ENCODE results near the gene IRF1.

The IRF1 gene

GRCh38 chr5:132495667-132496190, 5.2 kb upstream of the IRF1 start:
- Histone ChIP-seq H3K27me3 (ENCODE audit: control insufficient read depth in 1 of 2, insufficient read depth in 1 of 2, low read length in 2 of 2) (no peaks in the 10 kb centered on the region), H3K4ac (ENCODE audit: low read depth in 1 of 2, low read length in 2 of 2) (peak overlapping the region; percentile 80 to 87), H3K4me1 (ENCODE audit: control insufficient read depth, insufficient read depth, low read depth, low read length) (peaks cover 54% of the 10 kb centered on the region), H2BK15ac (ENCODE audit: low read depth, poor library complexity, severe bottlenecking) (peak overlapping the region; percentile 97), H3K9me3 (ENCODE audit: control insufficient read depth, low read length) (no peaks in the 10 kb centered on the region), H2BK120ac (ENCODE audit: low read depth, low read length) (peak overlapping the region; percentile 100), H3K79me1 (replicated peaks; ENCODE audit: low read length, poor library complexity, severe bottlenecking) (peaks cover 13% of the 10 kb centered on the region), H3K18ac (ENCODE audit: low read depth in 1 of 2, low read length in 2 of 2) (peak overlapping the region; percentile 94 to 100), H2BK5ac (ENCODE audit: low read depth, low read length, poor library complexity, severe bottlenecking) (peak overlapping the region; percentile 98), H2AFZ (ENCODE audit: low read depth, low read length) (peak overlapping the region; percentile 33), H3K23ac (ENCODE audit: low read length in 2 of 2) (peak overlapping the region in 1 of 2 experiments; percentile 59), H3K4me2 (ENCODE audit: low read length, poor library complexity, severe bottlenecking) (peak overlapping the region; percentile 85), H3K27ac (ENCODE audit: low read length, poor library complexity, severe bottlenecking) (peak overlapping the region; percentile 100), H3K4me3 (ENCODE audit: insufficient read depth in 1 of 2, low read depth in 1 of 2, low read length in 2 of 2) (peak overlapping the region; percentile 60 to 67), H3K14ac (ENCODE audit: low read length in 2 of 2) (no peak overlapping the region), H3K9ac (ENCODE audit: low read length) (peak overlapping the region; percentile 85), H2AK5ac (ENCODE audit: low read length, severe bottlenecking) (peak overlapping the region; percentile 65), H2BK12ac (ENCODE audit: low read length in 2 of 2) (peak overlapping the region in 1 of 2 experiments; percentile 53), H4K8ac (ENCODE audit: low read length) (peak overlapping the region; percentile 94), H4K91ac (ENCODE audit: low read length) (peak overlapping the region; percentile 99), H3K36me3 (ENCODE audit: control insufficient read depth in 1 of 2, insufficient read depth in 2 of 2, low read depth in 1 of 2, low read length in 2 of 2) (no peaks in the 10 kb centered on the region)
- DNase-seq = peak; percentile 95
- under 1% methylated on average over 20 of the region's 30 CpGs for WGBS

DNA sequence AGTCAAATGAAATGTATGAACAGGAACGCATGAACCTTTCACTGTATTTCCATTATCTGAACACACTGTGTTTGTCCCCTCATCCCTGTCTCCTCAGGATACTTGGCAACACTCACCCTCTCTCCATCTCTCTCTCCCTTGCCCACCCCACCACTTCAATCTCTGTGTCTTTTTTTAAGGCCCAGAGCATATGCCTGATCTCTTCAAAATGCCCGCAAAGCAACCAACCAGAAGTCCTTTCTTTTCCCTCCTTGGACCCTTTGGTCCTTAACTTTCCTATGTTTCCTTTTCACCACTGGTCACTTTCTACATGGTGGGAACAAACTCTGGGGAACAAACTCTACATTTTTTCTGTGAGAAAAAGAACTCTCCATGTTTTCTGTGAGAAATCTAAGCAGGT, 3.2 kb upstream of the IRF1 start:
- H2BK15ac ChIP-seq (ENCODE audit: low read depth, poor library complexity, severe bottlenecking) = no peak overlapping the region
- H3K23ac ChIP-seq (ENCODE audit: low read length in 2 of 2) = no peak overlapping the region
- H3K14ac ChIP-seq (ENCODE audit: low read length in 2 of 2) = no peak overlapping the region
- peak overlapping the region; percentile 18 for H2AK5ac ChIP-seq (ENCODE audit: low read length, severe bottlenecking)
- no peak overlapping the region for H3K27ac ChIP-seq (ENCODE audit: low read length, poor library complexity, severe bottlenecking)
- no peak overlapping the region for H3K4me3 ChIP-seq (ENCODE audit: insufficient read depth in 1 of 2, low read depth in 1 of 2, low read length in 2 of 2)
- no peak overlapping the region for H4K91ac ChIP-seq (ENCODE audit: low read length)
- H2AFZ ChIP-seq (ENCODE audit: low read depth, low read length) = no peak overlapping the region
- H3K9me3 ChIP-seq (ENCODE audit: control insufficient read depth, low read length) = no peaks in the 10 kb centered on the region
- peaks cover 4% of the 10 kb centered on the region in 2 experiments for H3K36me3 ChIP-seq (ENCODE audit: control insufficient read depth in 1 of 2, insufficient read depth in 2 of 2, low read depth in 1 of 2, low read length in 2 of 2)
- no peak overlapping the region for H3K4me2 ChIP-seq (ENCODE audit: low read length, poor library complexity, severe bottlenecking)
- H3K27me3 ChIP-seq (ENCODE audit: control insufficient read depth in 1 of 2, insufficient read depth in 1 of 2, low read length in 2 of 2) = no peaks in the 10 kb centered on the region
- peak overlapping the region in 1 of 2 experiments; percentile 92 for H2BK12ac ChIP-seq (ENCODE audit: low read length in 2 of 2)
- peak overlapping the region in 1 of 2 experiments; percentile 75 for H3K4ac ChIP-seq (ENCODE audit: low read depth in 1 of 2, low read length in 2 of 2)
- H3K79me1 ChIP-seq (replicated peaks; ENCODE audit: low read length, poor library complexity, severe bottlenecking) = peaks cover 13% of the 10 kb centered on the region
- H2BK120ac ChIP-seq (ENCODE audit: low read depth, low read length) = no peak overlapping the region
- peak overlapping the region in 1 of 2 experiments; percentile 61 for H3K18ac ChIP-seq (ENCODE audit: low read depth in 1 of 2, low read length in 2 of 2)
- no peak overlapping the region for H3K9ac ChIP-seq (ENCODE audit: low read length)
- over 99% methylated on average over 2 of the region's 2 CpGs for WGBS
- H4K8ac ChIP-seq (ENCODE audit: low read length) = no peak overlapping the region
- no peak overlapping the region for H2BK5ac ChIP-seq (ENCODE audit: low read depth, low read length, poor library complexity, severe bottlenecking)
- H3K4me1 ChIP-seq (ENCODE audit: control insufficient read depth, insufficient read depth, low read depth, low read length) = peaks cover 46% of the 10 kb centered on the region
- no peak for DNase-seq

GRCh38 chr5:132493241-132493640, 2.7 kb upstream of the IRF1 start:
- no peak overlapping the region for H3K23ac ChIP-seq (ENCODE audit: low read length in 2 of 2)
- no peak for DNase-seq
- 95% methylated on average over 2 of the region's 4 CpGs for WGBS
- peaks cover 4 to 10% of the 10 kb centered on the region in 2 experiments for H3K36me3 ChIP-seq (ENCODE audit: control insufficient read depth in 1 of 2, insufficient read depth in 2 of 2, low read depth in 1 of 2, low read length in 2 of 2)
- no peak overlapping the region for H2BK120ac ChIP-seq (ENCODE audit: low read depth, low read length)
- H3K9me3 ChIP-seq (ENCODE audit: control insufficient read depth, low read length) = no peaks in the 10 kb centered on the region
- H3K79me1 ChIP-seq (replicated peaks; ENCODE audit: low read length, poor library complexity, severe bottlenecking) = peaks cover 13% of the 10 kb centered on the region
- H4K8ac ChIP-seq (ENCODE audit: low read length) = no peak overlapping the region
- peak overlapping the region in 1 of 2 experiments; percentile 61 for H3K18ac ChIP-seq (ENCODE audit: low read depth in 1 of 2, low read length in 2 of 2)
- H3K4ac ChIP-seq (ENCODE audit: low read depth in 1 of 2, low read length in 2 of 2) = peak overlapping the region; percentile 24 to 57
- H3K4me1 ChIP-seq (ENCODE audit: control insufficient read depth, insufficient read depth, low read depth, low read length) = peaks cover 44% of the 10 kb centered on the region
- peak overlapping the region; percentile 89 for H2AK5ac ChIP-seq (ENCODE audit: low read length, severe bottlenecking)
- H3K9ac ChIP-seq (ENCODE audit: low read length) = no peak overlapping the region
- peak overlapping the region; percentile 32 for H2BK5ac ChIP-seq (ENCODE audit: low read depth, low read length, poor library complexity, severe bottlenecking)
- peak overlapping the region; percentile 69 to 81 for H2BK12ac ChIP-seq (ENCODE audit: low read length in 2 of 2)
- H2BK15ac ChIP-seq (ENCODE audit: low read depth, poor library complexity, severe bottlenecking) = peak overlapping the region; percentile 26
- H3K4me3 ChIP-seq (ENCODE audit: insufficient read depth in 1 of 2, low read depth in 1 of 2, low read length in 2 of 2) = no peak overlapping the region
- no peak overlapping the region for H3K27ac ChIP-seq (ENCODE audit: low read length, poor library complexity, severe bottlenecking)
- H2AFZ ChIP-seq (ENCODE audit: low read depth, low read length) = no peak overlapping the region
- no peak overlapping the region for H3K4me2 ChIP-seq (ENCODE audit: low read length, poor library complexity, severe bottlenecking)
- peak overlapping the region; percentile 70 for H4K91ac ChIP-seq (ENCODE audit: low read length)
- peak overlapping the region in 1 of 2 experiments; percentile 57 for H3K14ac ChIP-seq (ENCODE audit: low read length in 2 of 2)
- no peaks in the 10 kb centered on the region for H3K27me3 ChIP-seq (ENCODE audit: control insufficient read depth in 1 of 2, insufficient read depth in 1 of 2, low read length in 2 of 2)

GRCh38 chr5:132492386-132493125, 2.0 kb upstream of the IRF1 start:
- Histone ChIP-seq H3K79me1 (replicated peaks; ENCODE audit: low read length, poor library complexity, severe bottlenecking) (peaks cover 13% of the 10 kb centered on the region), H2BK12ac (ENCODE audit: low read length in 2 of 2) (peak overlapping the region in 1 of 2 experiments; percentile 51), H3K23ac (ENCODE audit: low read length in 2 of 2) (no peak overlapping the region), H3K4me1 (ENCODE audit: control insufficient read depth, insufficient read depth, low read depth, low read length) (peaks cover 44% of the 10 kb centered on the region), H3K4me3 (ENCODE audit: insufficient read depth in 1 of 2, low read depth in 1 of 2, low read length in 2 of 2) (no peak overlapping the region), H3K27ac (ENCODE audit: low read length, poor library complexity, severe bottlenecking) (no peak overlapping the region), H3K18ac (ENCODE audit: low read depth in 1 of 2, low read length in 2 of 2) (peak overlapping the region in 1 of 2 experiments; percentile 67), H3K4me2 (ENCODE audit: low read length, poor library complexity, severe bottlenecking) (no peak overlapping the region), H3K9ac (ENCODE audit: low read length) (no peak overlapping the region), H4K91ac (ENCODE audit: low read length) (no peak overlapping the region), H2BK120ac (ENCODE audit: low read depth, low read length) (no peak overlapping the region), H3K36me3 (ENCODE audit: control insufficient read depth in 1 of 2, insufficient read depth in 2 of 2, low read depth in 1 of 2, low read length in 2 of 2) (peaks cover 9 to 17% of the 10 kb centered on the region in 2 experiments), H3K9me3 (ENCODE audit: control insufficient read depth, low read length) (no peaks in the 10 kb centered on the region), H2BK5ac (ENCODE audit: low read depth, low read length, poor library complexity, severe bottlenecking) (no peak overlapping the region), H2AK5ac (ENCODE audit: low read length, severe bottlenecking) (peak overlapping the region; percentile 84), H3K27me3 (ENCODE audit: control insufficient read depth in 1 of 2, insufficient read depth in 1 of 2, low read length in 2 of 2) (no peaks in the 10 kb centered on the region), H4K8ac (ENCODE audit: low read length) (no peak overlapping the region), H3K4ac (ENCODE audit: low read depth in 1 of 2, low read length in 2 of 2) (peak overlapping the region in 1 of 2 experiments; percentile 59), H2AFZ (ENCODE audit: low read depth, low read length) (no peak overlapping the region), H3K14ac (ENCODE audit: low read length in 2 of 2) (no peak overlapping the region), H2BK15ac (ENCODE audit: low read depth, poor library complexity, severe bottlenecking) (peak overlapping the region; percentile 49)
- 25% methylated on average over 1 of the region's 3 CpGs for WGBS
- DNase-seq = peak; percentile 35
